Neural progenitor cell (in vitro differentiated cells): ENCODE results near the gene SMNDC1.

Experiments
- EZH2 ChIP-seq: fragments of 200-600 bp; sonication (generic); IDR thresholded peaks from 2 replicates; pipeline ENCODE4 v1.6.1; 2017; ENCODE audit warnings: antibody characterized with exemption, mild to moderate bottlenecking, moderate library complexity
- EZH2phosphoT487 ChIP-seq: fragments of 200-600 bp; sonication (generic); IDR thresholded peaks from 2 replicates; pipeline ENCODE4 v1.6.1; 2017; ENCODE audit warnings: antibody characterized with exemption
- TF ChIP-seq, protein P1 (sequence below): fragments of 200-600 bp; sonication (generic); IDR thresholded peaks from 2 replicates; pipeline ENCODE4 v1.5.1; 2017; ENCODE audit warnings: antibody characterized with exemption, mild to moderate bottlenecking

- TF ChIP-seq, protein P1, sequence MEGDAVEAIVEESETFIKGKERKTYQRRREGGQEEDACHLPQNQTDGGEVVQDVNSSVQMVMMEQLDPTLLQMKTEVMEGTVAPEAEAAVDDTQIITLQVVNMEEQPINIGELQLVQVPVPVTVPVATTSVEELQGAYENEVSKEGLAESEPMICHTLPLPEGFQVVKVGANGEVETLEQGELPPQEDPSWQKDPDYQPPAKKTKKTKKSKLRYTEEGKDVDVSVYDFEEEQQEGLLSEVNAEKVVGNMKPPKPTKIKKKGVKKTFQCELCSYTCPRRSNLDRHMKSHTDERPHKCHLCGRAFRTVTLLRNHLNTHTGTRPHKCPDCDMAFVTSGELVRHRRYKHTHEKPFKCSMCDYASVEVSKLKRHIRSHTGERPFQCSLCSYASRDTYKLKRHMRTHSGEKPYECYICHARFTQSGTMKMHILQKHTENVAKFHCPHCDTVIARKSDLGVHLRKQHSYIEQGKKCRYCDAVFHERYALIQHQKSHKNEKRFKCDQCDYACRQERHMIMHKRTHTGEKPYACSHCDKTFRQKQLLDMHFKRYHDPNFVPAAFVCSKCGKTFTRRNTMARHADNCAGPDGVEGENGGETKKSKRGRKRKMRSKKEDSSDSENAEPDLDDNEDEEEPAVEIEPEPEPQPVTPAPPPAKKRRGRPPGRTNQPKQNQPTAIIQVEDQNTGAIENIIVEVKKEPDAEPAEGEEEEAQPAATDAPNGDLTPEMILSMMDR, result no peak
- TF ChIP-seq EZH2phosphoT487 (no peak), EZH2 (no peak)
These were observed 30.8 kb upstream of the SMNDC1 start for GRCh38 chr10:110335314-110336064.
